Chondrocyte (in vitro differentiated cells): ENCODE data around the gene GJA3. TPM values are rescaled to one million over a fixed set of nuclear protein-coding genes. Genes with fewer than 3 reads are reported as not detected.
A peak's percentile ranks its signal among the peaks of the same experiment; 100 is the strongest.

Source experiments
- DNase-seq: peaks from one replicate; pipeline ENCODE4 v3.0.0; 2021; ENCODE audit warnings: mixed read lengths, low spot score
- H3K27ac Mint-ChIP-seq: one replicate; pipeline ENCODE4 v1.8.0; 2021; ENCODE audit warnings: mild to moderate bottlenecking, moderate library complexity, mixed read lengths; ENCODE audit not compliant: unreplicated experiment
- H3K27me3 Mint-ChIP-seq: 2 replicates; pipeline ENCODE4 v1.8.0; 2021; ENCODE audit warnings: low read depth, mixed read lengths
- H3K36me3 Mint-ChIP-seq: 2 replicates; pipeline ENCODE4 v1.8.0; 2021; ENCODE audit warnings: low read depth, mixed read lengths
- H3K4me1 Mint-ChIP-seq: 2 replicates; pipeline ENCODE4 v1.8.0; 2021; ENCODE audit warnings: low read depth, mild to moderate bottlenecking, mixed read lengths
- H3K4me3 Mint-ChIP-seq: one replicate; pipeline ENCODE4 v1.8.0; 2021; ENCODE audit warnings: mild to moderate bottlenecking, moderate library complexity, mixed read lengths; ENCODE audit not compliant: unreplicated experiment
- H3K9me3 Mint-ChIP-seq: 2 replicates; pipeline ENCODE4 v1.8.0; 2021; ENCODE audit warnings: low read depth, mixed read lengths
- total RNA-seq: library from RNA; stranded (reverse); gene quantifications from 3 replicates; pipeline ENCODE4 v1.2.1, GENCODE V29; 2021
- TF ChIP-seq, protein P1 (sequence below): fragments of 200-600 bp; sonication (generic); IDR thresholded peaks from 2 replicates; pipeline ENCODE4 v1.5.0; 2021; ENCODE audit warnings: antibody characterized with exemption, mild to moderate bottlenecking, moderate library complexity

Gene GJA3
- total RNA-seq, 1 donor from 2014 or later: 0.37 TPM

DNA sequence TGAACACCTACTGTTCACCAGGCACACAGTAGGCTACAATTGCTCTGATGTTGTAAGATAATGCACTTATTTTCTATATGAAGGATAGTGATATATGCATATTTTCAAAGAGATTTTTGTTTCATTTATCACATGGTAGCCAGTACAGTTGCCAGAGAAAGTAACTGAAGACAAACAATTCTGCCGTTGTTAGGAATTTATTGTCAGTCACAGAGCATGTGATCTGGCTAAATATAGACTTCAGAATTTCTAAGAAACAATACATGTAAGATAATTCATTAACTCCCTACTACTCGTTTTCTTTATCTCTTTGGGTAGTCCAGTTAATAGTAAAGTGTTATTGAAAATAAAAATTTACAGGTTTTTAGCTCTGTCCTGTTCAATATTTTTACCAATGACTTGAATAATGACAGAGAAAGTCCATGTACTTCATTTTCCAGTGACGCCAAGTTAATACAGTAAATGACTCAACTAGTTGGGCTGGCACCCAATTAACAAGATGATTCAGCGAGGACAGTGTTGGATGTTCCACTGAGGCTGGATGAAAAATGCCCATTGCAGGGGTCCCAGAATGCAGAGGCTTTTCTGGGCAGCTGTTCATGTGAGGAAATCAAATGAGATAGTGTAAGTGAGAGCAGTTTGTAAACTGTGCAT, 35.6 kb downstream of the GJA3 start:
- no peak for DNase-seq
- H3K4me3 Mint-ChIP-seq: no peak overlapping the region
- H3K27ac Mint-ChIP-seq: peak overlapping the region; percentile 54
- H3K27me3 Mint-ChIP-seq: peaks cover 2% of the 10 kb centered on the region
- H3K9me3 Mint-ChIP-seq: no peaks in the 10 kb centered on the region
- H3K4me1 Mint-ChIP-seq: peaks cover 12% of the 10 kb centered on the region
- H3K36me3 Mint-ChIP-seq: no peaks in the 10 kb centered on the region
- TF ChIP-seq, protein P1, sequence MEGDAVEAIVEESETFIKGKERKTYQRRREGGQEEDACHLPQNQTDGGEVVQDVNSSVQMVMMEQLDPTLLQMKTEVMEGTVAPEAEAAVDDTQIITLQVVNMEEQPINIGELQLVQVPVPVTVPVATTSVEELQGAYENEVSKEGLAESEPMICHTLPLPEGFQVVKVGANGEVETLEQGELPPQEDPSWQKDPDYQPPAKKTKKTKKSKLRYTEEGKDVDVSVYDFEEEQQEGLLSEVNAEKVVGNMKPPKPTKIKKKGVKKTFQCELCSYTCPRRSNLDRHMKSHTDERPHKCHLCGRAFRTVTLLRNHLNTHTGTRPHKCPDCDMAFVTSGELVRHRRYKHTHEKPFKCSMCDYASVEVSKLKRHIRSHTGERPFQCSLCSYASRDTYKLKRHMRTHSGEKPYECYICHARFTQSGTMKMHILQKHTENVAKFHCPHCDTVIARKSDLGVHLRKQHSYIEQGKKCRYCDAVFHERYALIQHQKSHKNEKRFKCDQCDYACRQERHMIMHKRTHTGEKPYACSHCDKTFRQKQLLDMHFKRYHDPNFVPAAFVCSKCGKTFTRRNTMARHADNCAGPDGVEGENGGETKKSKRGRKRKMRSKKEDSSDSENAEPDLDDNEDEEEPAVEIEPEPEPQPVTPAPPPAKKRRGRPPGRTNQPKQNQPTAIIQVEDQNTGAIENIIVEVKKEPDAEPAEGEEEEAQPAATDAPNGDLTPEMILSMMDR: no peak

- Mint-ChIP-seq H3K4me3 (no peak overlapping the region), H3K9me3 (no peaks in the 10 kb centered on the region), H3K36me3 (no peaks in the 10 kb centered on the region), H3K4me1 (peaks cover 19% of the 10 kb centered on the region), H3K27ac (peak overlapping the region; percentile 71), H3K27me3 (peaks cover 2% of the 10 kb centered on the region)
- DNase-seq: no peak
- TF ChIP-seq, protein P1: no peak
These were observed 36.5 kb downstream of the GJA3 start for GRCh38 chr13:20124303-20124702.

- no peak for DNase-seq
- peaks cover 25% of the 10 kb centered on the region for H3K4me1 Mint-ChIP-seq
- TF ChIP-seq, protein P1: no peak
- H3K36me3 Mint-ChIP-seq: no peaks in the 10 kb centered on the region
- H3K4me3 Mint-ChIP-seq: no peak overlapping the region
- no peaks in the 10 kb centered on the region for H3K9me3 Mint-ChIP-seq
- peaks cover 2% of the 10 kb centered on the region for H3K27me3 Mint-ChIP-seq
- no peak overlapping the region for H3K27ac Mint-ChIP-seq
These were observed 39.7 kb downstream of the GJA3 start for GRCh38 chr13:20121159-20121525.

GRCh38 chr13:20119960-20120359, 40.9 kb downstream of the GJA3 start:
- H3K4me1 Mint-ChIP-seq: peaks cover 18% of the 10 kb centered on the region
- TF ChIP-seq, protein P1: no peak
- no peaks in the 10 kb centered on the region for H3K36me3 Mint-ChIP-seq
- H3K27me3 Mint-ChIP-seq: peaks cover 2% of the 10 kb centered on the region
- H3K9me3 Mint-ChIP-seq: no peaks in the 10 kb centered on the region
- H3K4me3 Mint-ChIP-seq: no peak overlapping the region
- DNase-seq: no peak
- H3K27ac Mint-ChIP-seq: no peak overlapping the region

- Mint-ChIP-seq H3K36me3 (no peaks in the 10 kb centered on the region), H3K27me3 (no peaks in the 10 kb centered on the region), H3K27ac (peak overlapping the region; percentile 86), H3K9me3 (no peaks in the 10 kb centered on the region), H3K4me1 (peaks cover 13% of the 10 kb centered on the region), H3K4me3 (peak overlapping the region; percentile 64)
- TF ChIP-seq, protein P1: peak; percentile 12
- no peak for DNase-seq
These were observed 42.3 kb downstream of the GJA3 start for GRCh38 chr13:20118268-20119140.
